ENCODE results near the gene UTF1. TPM values are rescaled to one million over a fixed set of nuclear protein-coding genes. Genes with fewer than 3 reads are reported as not detected.

Gene UTF1
- total RNA-seq, 2 experiments from 2014 or later, result not detected

GRCh38 chr10:133241501-133242205 lies 11.6 kb downstream of the UTF1 start:
- no peaks in the 10 kb centered on the region for H3K36me3 Mint-ChIP-seq
- POLR2A ChIA-PET, result no interaction called here
- intact Hi-C loops (cut with micrococcal nuclease), result no loop called here

GRCh38 chr10:133242611-133243356 lies 12.8 kb downstream of the UTF1 start:
- Mint-ChIP-seq H3K27me3 (peaks cover 36% of the 10 kb centered on the region), H3K4me1 (ENCODE audit: low read depth) (peaks cover 17% of the 10 kb centered on the region), H3K9me3 (no peaks in the 10 kb centered on the region), H3K27ac (peak overlapping the region; percentile 16), H3K4me3 (no peak overlapping the region), H3K36me3 (no peaks in the 10 kb centered on the region)
- no peak for DNase-seq
- POLR2A ChIA-PET, result no interaction called here
- intact Hi-C loops (cut with micrococcal nuclease), result no loop called here
- CTCF ChIA-PET, result interaction anchor here (0.5 to 2.6 kb wide), 2 partner anchors 19 to 99 kb away, joined by 3 to 8 read pairs; no protein-coding TSS in a partner anchor

More at GRCh38 chr10:133241501-133242205, 11.6 kb downstream of the UTF1 start:
- Mint-ChIP-seq H3K9me3 (no peaks in the 10 kb centered on the region), H3K4me1 (ENCODE audit: low read depth) (peaks cover 17% of the 10 kb centered on the region), H3K27me3 (peaks cover 36% of the 10 kb centered on the region), H3K4me3 (no peak overlapping the region), H3K27ac (no peak overlapping the region)
- CTCF ChIA-PET, result interaction anchor here (2.6 kb wide), 1 partner anchor 98 kb away, joined by 8 read pairs; no protein-coding TSS in a partner anchor
- no peak for DNase-seq

DNA sequence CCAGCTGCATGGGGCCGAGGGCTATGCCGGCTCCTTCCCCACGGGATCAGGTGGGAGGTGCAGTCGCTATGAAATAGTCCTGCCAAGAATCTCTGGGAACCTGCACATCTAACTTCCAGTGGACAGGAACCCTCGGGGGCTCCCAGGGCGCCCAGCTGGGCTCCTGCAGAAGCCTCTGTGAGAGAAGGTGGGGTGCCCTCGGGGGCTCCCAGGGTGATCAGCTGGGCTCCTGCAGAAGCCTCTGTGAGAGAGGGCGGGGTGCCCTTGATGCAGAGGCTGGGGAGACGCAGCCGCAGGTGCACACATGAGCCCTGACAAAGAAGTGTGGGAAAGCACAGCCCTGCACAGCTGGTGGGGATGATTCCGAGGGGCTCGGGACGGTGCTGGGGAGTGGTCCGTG lies 13.6 kb downstream of the UTF1 start:
- intact Hi-C loops (cut with micrococcal nuclease), result no loop called here
- H3K4me3 Mint-ChIP-seq, result no peak overlapping the region
- H3K36me3 Mint-ChIP-seq, result no peaks in the 10 kb centered on the region
- no peak for DNase-seq
- H3K27me3 Mint-ChIP-seq, result peaks cover 34% of the 10 kb centered on the region
- H3K4me1 Mint-ChIP-seq (ENCODE audit: low read depth), result peaks cover 17% of the 10 kb centered on the region
- no peak overlapping the region for H3K27ac Mint-ChIP-seq
- ChIA-PET CTCF (interaction anchor here (2.6 kb wide), 1 partner anchor 100 kb away, joined by 8 read pairs; no protein-coding TSS in a partner anchor), POLR2A (no interaction called here)
- H3K9me3 Mint-ChIP-seq, result no peaks in the 10 kb centered on the region

- Mint-ChIP-seq H3K4me3 (no peak overlapping the region), H3K36me3 (no peaks in the 10 kb centered on the region), H3K9me3 (no peaks in the 10 kb centered on the region), H3K27me3 (peaks cover 22% of the 10 kb centered on the region), H3K27ac (no peak overlapping the region), H3K4me1 (ENCODE audit: low read depth) (peaks cover 17% of the 10 kb centered on the region)
- intact Hi-C loops (cut with micrococcal nuclease), result no loop called here
- ChIA-PET CTCF (interaction anchor here (0.6 kb wide), 1 partner anchor 102 kb away, joined by 3 read pairs; no protein-coding TSS in a partner anchor), POLR2A (no interaction called here)
- no peak for DNase-seq
Observed at GRCh38 chr10:133245439-133246235, 15.6 kb downstream of the UTF1 start.

DNA sequence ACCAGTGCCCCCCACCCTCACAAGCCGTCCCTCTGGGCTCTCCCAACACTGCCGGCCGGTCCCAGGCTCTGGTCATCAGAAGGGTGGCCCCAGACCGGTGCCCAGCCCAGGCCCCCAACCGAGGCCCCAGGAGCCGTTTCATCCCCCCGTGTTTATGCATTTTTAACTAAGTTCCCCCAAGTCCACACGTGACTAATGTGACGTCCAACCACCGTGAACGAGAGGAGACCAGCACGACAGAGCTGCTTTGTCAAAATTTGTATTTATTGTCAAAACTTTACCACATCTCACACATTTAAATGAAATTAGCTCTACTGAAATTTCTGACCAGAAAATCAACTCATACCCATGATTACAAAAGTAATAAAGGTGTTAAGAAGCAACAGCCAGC lies 16.2 kb downstream of the UTF1 start:
- H3K27me3 Mint-ChIP-seq, result peaks cover 17% of the 10 kb centered on the region
- no peaks in the 10 kb centered on the region for H3K9me3 Mint-ChIP-seq
- intact Hi-C loops (cut with micrococcal nuclease), result no loop called here
- CTCF ChIA-PET, result no interaction called here
- H3K36me3 Mint-ChIP-seq, result no peaks in the 10 kb centered on the region
- no peak for DNase-seq
- POLR2A ChIA-PET, result no interaction called here
- H3K4me1 Mint-ChIP-seq (ENCODE audit: low read depth), result peaks cover 11% of the 10 kb centered on the region
- no peak overlapping the region for H3K27ac Mint-ChIP-seq
- no peak overlapping the region for H3K4me3 Mint-ChIP-seq

- Mint-ChIP-seq H3K36me3 (no peaks in the 10 kb centered on the region), H3K4me3 (no peak overlapping the region), H3K27ac (no peak overlapping the region), H3K9me3 (no peaks in the 10 kb centered on the region), H3K4me1 (ENCODE audit: low read depth) (no peaks in the 10 kb centered on the region), H3K27me3 (peaks cover 6% of the 10 kb centered on the region)
- no peak for DNase-seq
- ChIA-PET POLR2A (no interaction called here), CTCF (no interaction called here)
- intact Hi-C loops (cut with micrococcal nuclease), result no loop called here
Observed at GRCh38 chr10:133247681-133248333, 17.8 kb downstream of the UTF1 start.

DNA sequence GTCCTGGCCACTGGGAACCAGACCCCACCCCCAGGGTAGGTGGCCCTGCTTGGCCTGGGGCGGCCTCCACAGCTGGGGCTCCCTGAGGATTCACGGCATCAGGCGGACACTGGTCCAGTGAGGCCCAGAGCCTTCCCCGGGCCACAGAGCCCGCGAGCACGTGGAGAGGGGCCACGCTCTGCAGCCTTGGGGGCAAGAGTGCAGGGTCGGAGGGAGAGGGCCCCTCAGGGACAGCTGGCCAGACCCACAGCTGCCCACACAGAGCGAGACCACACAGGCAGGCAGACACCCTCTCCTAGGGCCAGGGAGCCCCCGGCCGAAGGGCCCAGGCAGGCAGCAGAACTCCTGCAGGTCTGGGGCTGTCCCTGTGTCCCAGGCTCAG lies 18.3 kb downstream of the UTF1 start:
- no peak overlapping the region for H3K27ac Mint-ChIP-seq
- ChIA-PET POLR2A (no interaction called here), CTCF (no interaction called here)
- no peaks in the 10 kb centered on the region for H3K36me3 Mint-ChIP-seq
- intact Hi-C loops (cut with micrococcal nuclease), result no loop called here
- H3K27me3 Mint-ChIP-seq, result peaks cover 1% of the 10 kb centered on the region
- no peak overlapping the region for H3K4me3 Mint-ChIP-seq
- DNase-seq, result no peak
- no peaks in the 10 kb centered on the region for H3K4me1 Mint-ChIP-seq (ENCODE audit: low read depth)
- no peaks in the 10 kb centered on the region for H3K9me3 Mint-ChIP-seq

DNA sequence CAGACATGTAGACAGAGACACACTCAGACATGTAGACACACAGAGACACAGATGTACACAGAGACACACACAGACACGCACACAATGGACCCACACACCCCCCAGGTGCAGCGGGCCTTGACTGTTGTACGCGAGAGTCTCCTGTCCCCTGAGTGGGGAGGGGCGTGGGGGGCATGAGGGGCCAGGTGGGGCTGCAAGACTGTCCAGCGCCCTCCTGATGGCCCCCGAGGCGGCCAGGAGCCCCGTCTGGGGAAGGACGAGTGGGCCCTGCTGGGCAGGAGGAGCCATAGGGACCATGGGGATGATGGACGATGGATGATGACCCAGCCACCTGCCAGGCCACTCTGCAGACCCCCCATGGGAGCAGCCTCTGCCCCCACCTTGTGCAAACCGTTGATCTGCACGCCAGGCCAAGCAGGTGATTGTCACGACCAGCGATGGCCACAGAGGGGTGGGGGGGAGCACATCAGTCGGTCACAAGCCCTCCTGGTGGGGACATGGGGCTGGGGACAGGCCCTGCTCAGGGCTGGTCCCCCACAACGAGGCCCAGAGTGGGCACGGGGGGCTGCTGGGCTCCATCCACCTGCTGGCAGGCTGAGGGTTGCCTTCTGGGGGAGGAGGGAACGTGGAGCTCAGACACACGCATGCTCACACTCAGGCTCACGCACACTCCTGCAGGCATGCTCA lies 19.2 kb downstream of the UTF1 start:
- intact Hi-C loops (cut with micrococcal nuclease), result no loop called here
- Mint-ChIP-seq H3K4me1 (ENCODE audit: low read depth) (no peaks in the 10 kb centered on the region), H3K4me3 (no peak overlapping the region), H3K9me3 (no peaks in the 10 kb centered on the region), H3K27ac (no peak overlapping the region), H3K27me3 (peaks cover 1% of the 10 kb centered on the region), H3K36me3 (no peaks in the 10 kb centered on the region)
- no peak for DNase-seq
- ChIA-PET CTCF (no interaction called here), POLR2A (no interaction called here)

DNA sequence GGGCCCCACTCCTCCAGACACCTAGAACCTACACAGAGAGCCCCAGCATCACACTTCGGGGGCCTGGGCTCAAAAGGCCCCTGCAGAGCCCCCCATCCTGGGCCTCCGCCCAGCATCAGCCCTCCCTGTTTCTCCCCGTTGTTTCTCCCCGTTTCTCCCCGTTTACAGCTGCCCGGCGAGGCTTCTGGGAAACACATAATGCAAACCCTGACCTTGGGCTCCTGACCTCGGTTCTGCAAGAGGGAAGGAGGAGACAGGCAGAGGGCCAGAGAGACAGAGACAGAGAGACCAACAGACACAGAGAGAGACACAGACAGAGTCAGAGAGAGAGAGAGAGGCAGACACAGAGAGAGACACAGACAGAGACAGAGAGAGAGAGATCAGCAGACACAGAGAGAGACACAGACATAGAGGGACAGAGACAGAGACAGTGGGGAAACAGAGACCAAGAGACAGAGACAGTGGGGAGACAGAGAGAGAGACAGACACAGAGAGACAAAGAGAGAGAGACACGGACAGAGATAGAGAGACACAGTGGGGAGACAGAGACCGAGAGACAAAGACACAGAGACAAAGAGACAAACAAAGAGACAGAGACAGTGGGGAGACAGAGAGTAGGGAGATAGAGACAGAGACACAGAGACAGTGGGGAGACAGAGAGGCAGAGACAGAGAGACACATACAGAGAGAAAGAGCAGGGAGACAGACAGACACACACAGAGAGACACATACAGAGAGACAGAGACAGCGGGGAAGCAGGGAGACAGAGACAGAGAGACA lies 20.1 kb downstream of the UTF1 start:
- intact Hi-C loops (cut with micrococcal nuclease), result no loop called here
- CTCF ChIA-PET, result no interaction called here
- H3K27ac Mint-ChIP-seq, result no peak overlapping the region

DNA sequence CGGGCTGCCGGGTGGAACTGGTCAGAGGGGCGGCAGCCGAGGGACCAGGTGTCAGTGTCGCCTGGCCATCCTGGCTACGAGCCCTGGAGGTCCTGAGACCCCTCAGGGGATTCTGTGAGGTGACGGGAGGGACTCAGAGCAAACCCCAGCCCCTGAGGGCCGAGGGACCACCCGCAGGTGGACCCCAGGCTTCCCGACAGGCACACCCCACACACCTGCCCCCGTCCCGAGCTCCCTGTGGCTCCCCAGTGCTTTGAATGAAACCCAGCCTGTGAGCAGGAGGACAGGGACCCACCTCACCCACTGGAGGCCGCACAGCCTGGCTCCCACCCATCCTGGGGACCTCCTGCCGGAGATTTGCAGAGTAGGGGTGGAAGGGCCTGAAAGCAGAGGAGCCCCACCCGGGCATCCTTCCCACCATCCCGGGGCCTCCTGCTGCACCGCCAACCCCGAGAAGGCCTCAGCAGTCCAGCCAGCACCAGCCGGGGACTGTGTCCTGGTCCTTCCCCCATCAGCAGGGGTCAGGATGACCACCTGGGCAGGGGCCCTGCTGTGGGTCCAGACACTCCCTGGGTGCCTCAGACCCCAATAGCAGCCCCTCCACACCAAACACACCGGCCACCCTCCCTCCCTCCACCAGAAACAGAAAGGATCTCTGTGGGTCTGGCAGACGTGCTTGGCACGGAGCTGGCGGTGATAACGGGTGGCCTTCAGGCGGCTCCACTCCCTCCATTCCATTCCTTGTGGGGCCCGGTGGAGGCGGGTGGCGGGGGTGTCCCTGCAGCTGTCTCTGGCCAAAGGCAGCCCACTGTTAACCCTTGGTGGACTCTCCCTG lies 21.6 kb downstream of the UTF1 start:
- H3K4me1 Mint-ChIP-seq (ENCODE audit: low read depth), result no peaks in the 10 kb centered on the region
- no peaks in the 10 kb centered on the region for H3K36me3 Mint-ChIP-seq
- H3K27ac Mint-ChIP-seq, result no peak overlapping the region
- ChIA-PET POLR2A (no interaction called here), CTCF (no interaction called here)
- intact Hi-C loops (cut with micrococcal nuclease), result no loop called here
- no peak overlapping the region for H3K4me3 Mint-ChIP-seq
- H3K27me3 Mint-ChIP-seq, result peaks cover 1% of the 10 kb centered on the region
- no peaks in the 10 kb centered on the region for H3K9me3 Mint-ChIP-seq
- DNase-seq, result no peak

More for the DNA sequence above, 20.1 kb downstream of the UTF1 start:
- Mint-ChIP-seq H3K9me3 (no peaks in the 10 kb centered on the region), H3K4me1 (ENCODE audit: low read depth) (no peaks in the 10 kb centered on the region), H3K4me3 (no peak overlapping the region), H3K27me3 (peaks cover 1% of the 10 kb centered on the region), H3K36me3 (no peaks in the 10 kb centered on the region)
- POLR2A ChIA-PET, result no interaction called here
- no peak for DNase-seq

DNA sequence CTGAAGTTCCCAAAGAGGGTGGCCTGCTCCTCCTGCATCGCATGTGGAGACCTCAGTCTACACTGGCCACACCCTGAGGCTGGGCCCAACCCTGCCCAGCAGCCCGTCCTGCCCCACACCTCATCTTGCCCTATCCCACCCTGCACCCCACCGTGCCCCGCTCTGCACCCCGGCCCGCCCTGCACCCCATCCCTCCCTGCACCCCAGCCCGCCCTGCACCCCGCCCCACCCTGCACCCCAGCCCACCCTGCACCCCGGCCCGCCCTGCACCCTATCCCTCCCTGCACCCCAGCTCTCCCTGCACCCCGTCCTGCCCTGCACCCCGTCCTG lies 22.2 kb downstream of the UTF1 start:
- Mint-ChIP-seq H3K4me3 (no peak overlapping the region), H3K27me3 (peaks cover 1% of the 10 kb centered on the region), H3K4me1 (ENCODE audit: low read depth) (peaks cover 3% of the 10 kb centered on the region), H3K27ac (no peak overlapping the region), H3K36me3 (no peaks in the 10 kb centered on the region), H3K9me3 (no peaks in the 10 kb centered on the region)
- no peak for DNase-seq
- POLR2A ChIA-PET, result no interaction called here
- CTCF ChIA-PET, result no interaction called here
- intact Hi-C loops (cut with micrococcal nuclease), result no loop called here

Data from activated CD4-positive, alpha-beta memory T cell treated with anti-CD3 and anti-CD28 coated beads for 36 hours (primary cell).